ENCODE measurements around the gene IGFLR1.

DNA sequence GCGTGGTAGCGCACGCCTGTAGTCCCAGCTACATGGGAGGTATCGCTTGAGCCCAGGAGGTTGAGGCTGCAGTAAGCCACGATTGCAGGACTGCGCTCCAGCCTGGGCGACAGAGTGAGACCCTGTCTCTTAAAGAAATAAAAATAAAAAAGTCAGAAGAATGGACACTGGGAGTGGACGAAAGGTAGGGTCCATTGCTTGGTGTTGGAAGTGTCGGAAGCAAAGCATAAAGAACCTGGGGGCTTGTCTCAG lies 32.7 kb upstream of the IGFLR1 start:
- TF ChIP-seq, protein P1, sequence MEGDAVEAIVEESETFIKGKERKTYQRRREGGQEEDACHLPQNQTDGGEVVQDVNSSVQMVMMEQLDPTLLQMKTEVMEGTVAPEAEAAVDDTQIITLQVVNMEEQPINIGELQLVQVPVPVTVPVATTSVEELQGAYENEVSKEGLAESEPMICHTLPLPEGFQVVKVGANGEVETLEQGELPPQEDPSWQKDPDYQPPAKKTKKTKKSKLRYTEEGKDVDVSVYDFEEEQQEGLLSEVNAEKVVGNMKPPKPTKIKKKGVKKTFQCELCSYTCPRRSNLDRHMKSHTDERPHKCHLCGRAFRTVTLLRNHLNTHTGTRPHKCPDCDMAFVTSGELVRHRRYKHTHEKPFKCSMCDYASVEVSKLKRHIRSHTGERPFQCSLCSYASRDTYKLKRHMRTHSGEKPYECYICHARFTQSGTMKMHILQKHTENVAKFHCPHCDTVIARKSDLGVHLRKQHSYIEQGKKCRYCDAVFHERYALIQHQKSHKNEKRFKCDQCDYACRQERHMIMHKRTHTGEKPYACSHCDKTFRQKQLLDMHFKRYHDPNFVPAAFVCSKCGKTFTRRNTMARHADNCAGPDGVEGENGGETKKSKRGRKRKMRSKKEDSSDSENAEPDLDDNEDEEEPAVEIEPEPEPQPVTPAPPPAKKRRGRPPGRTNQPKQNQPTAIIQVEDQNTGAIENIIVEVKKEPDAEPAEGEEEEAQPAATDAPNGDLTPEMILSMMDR (IDR thresholded peaks at IDR 0.05; ENCODE audit: low read length): no peak
- TF ChIP-seq EZH2 (IDR thresholded peaks at IDR 0.05; ENCODE audit: borderline replicate concordance, low read length): no peak

All from OCI-LY1 (cell line).